CD4-positive, alpha-beta memory T cell (primary cell): ENCODE measurements around the gene WAPL. TPM values are rescaled to one million over a fixed set of nuclear protein-coding genes. Genes with fewer than 3 reads are reported as not detected.
"Not testable (repeated sequence)": the region's sequence is repeated elsewhere in the genome, so short reads cannot be mapped to it uniquely, and the experiment has no call there.

ENCODE experiments used
- CTCF ChIA-PET: fragments of 350-600 bp; sonication (Branson Sonifier 250); formaldehyde crosslinking; loops from one replicate; lab custom pipeline; 2021; ENCODE audit warnings: inconsistent platforms; ENCODE audit not compliant: partially characterized antibody; lab: Charles Lee
- POLR2A ChIA-PET: fragments of 350-600 bp; sonication (Branson Sonifier 250); formaldehyde crosslinking; loops from one replicate; lab custom pipeline; 2021; ENCODE audit not compliant: partially characterized antibody; lab: Charles Lee
- DNase-seq, 5 donors: peaks; one replicate each; pipeline versions ENCODE4 v3.0.0 to v3.0.0-alpha.2; 2020 to 2022; ENCODE audit warnings: mixed read lengths in 1 of 5
- H3K27ac ChIP-seq: one replicate; pipeline ENCODE4 v1.7.0; 2013; ENCODE audit warnings: low read depth, low read length
- H3K27me3 ChIP-seq: 2 replicates; pipeline ENCODE4 v1.7.0; 2013; ENCODE audit warnings: mild to moderate bottlenecking, low read length, moderate library complexity; ENCODE audit not compliant: insufficient read depth
- H3K36me3 ChIP-seq: 2 replicates; pipeline ENCODE4 v1.7.0; 2013; ENCODE audit warnings: mild to moderate bottlenecking, low read length, moderate library complexity; ENCODE audit not compliant: insufficient read depth
- H3K4me1 ChIP-seq: 2 replicates; pipeline ENCODE4 v1.7.0; 2013; ENCODE audit warnings: mild to moderate bottlenecking, low read length, moderate library complexity; ENCODE audit not compliant: insufficient read depth
- H3K4me3 ChIP-seq, 2 donors: one replicate each; pipeline ENCODE4 v1.7.0; 2013; ENCODE audit warnings: low read length in 2 of 2, mild to moderate bottlenecking in 1 of 2
- H3K9me3 ChIP-seq, 2 donors: one replicate each; pipeline ENCODE4 v1.7.0; 2013; ENCODE audit warnings: low read length in 2 of 2, control low read depth in 1 of 2; ENCODE audit not compliant: control insufficient read depth in 1 of 2
- H3K27ac Mint-ChIP-seq, 7 donors: one replicate each; pipeline ENCODE4 v1.8.0; 2020 to 2021; ENCODE audit warnings: mixed read lengths in 7 of 7, mild to moderate bottlenecking in 6 of 7, inconsistent platforms in 3 of 7, moderate library complexity in 3 of 7
- H3K27me3 Mint-ChIP-seq, 2 donors: one replicate each; pipeline ENCODE4 v1.8.0; 2020 to 2021; ENCODE audit warnings: mixed read lengths in 2 of 2
- H3K36me3 Mint-ChIP-seq, 2 donors: one replicate each; pipeline ENCODE4 v1.8.0; 2020 to 2021; ENCODE audit warnings: mixed read lengths in 2 of 2, inconsistent platforms in 1 of 2, mild to moderate bottlenecking in 1 of 2
- H3K4me1 Mint-ChIP-seq, 4 donors: one replicate each; pipeline ENCODE4 v1.8.0; 2020 to 2021; ENCODE audit warnings: mixed read lengths in 4 of 4, mild to moderate bottlenecking in 1 of 4
- H3K4me3 Mint-ChIP-seq, 8 donors: one replicate each; pipeline ENCODE4 v1.8.0; 2020 to 2021; ENCODE audit warnings: mixed read lengths in 8 of 8, mild to moderate bottlenecking in 7 of 8, moderate library complexity in 6 of 8, inconsistent platforms in 3 of 8
- H3K9me3 Mint-ChIP-seq, 8 donors: one replicate each; pipeline ENCODE4 v1.8.0; 2020 to 2021; ENCODE audit warnings: mixed read lengths in 8 of 8, mild to moderate bottlenecking in 5 of 8, inconsistent platforms in 3 of 8, moderate library complexity in 1 of 8
- intact Hi-C: fragments of 100-400 bp; cut with micrococcal nuclease; formaldehyde crosslinking; loops from one replicate; pipeline ENCODE4 v1.15.1; 2023
- polyA plus RNA-seq, 2 donors: library from polyadenylated mRNA; unstranded; fragments of 300-500 nt; fragmentation: Illumina TruSeq; gene quantifications; one replicate each; pipeline ENCODE4 v1.2.3, GENCODE V29; 2021
- total RNA-seq, 2 experiments: library from RNA; stranded (reverse); gene quantifications; one replicate each; pipeline ENCODE4 v1.2.3, GENCODE V29; 2021

WAPL gene, protein sequence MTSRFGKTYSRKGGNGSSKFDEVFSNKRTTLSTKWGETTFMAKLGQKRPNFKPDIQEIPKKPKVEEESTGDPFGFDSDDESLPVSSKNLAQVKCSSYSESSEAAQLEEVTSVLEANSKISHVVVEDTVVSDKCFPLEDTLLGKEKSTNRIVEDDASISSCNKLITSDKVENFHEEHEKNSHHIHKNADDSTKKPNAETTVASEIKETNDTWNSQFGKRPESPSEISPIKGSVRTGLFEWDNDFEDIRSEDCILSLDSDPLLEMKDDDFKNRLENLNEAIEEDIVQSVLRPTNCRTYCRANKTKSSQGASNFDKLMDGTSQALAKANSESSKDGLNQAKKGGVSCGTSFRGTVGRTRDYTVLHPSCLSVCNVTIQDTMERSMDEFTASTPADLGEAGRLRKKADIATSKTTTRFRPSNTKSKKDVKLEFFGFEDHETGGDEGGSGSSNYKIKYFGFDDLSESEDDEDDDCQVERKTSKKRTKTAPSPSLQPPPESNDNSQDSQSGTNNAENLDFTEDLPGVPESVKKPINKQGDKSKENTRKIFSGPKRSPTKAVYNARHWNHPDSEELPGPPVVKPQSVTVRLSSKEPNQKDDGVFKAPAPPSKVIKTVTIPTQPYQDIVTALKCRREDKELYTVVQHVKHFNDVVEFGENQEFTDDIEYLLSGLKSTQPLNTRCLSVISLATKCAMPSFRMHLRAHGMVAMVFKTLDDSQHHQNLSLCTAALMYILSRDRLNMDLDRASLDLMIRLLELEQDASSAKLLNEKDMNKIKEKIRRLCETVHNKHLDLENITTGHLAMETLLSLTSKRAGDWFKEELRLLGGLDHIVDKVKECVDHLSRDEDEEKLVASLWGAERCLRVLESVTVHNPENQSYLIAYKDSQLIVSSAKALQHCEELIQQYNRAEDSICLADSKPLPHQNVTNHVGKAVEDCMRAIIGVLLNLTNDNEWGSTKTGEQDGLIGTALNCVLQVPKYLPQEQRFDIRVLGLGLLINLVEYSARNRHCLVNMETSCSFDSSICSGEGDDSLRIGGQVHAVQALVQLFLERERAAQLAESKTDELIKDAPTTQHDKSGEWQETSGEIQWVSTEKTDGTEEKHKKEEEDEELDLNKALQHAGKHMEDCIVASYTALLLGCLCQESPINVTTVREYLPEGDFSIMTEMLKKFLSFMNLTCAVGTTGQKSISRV (N-terminal part only)
- total RNA-seq (10 to 100 TPM; 54.0 to 55.2 TPM), polyA plus RNA-seq (10 to 100 TPM; 33.3 to 42.9 TPM)

DNA sequence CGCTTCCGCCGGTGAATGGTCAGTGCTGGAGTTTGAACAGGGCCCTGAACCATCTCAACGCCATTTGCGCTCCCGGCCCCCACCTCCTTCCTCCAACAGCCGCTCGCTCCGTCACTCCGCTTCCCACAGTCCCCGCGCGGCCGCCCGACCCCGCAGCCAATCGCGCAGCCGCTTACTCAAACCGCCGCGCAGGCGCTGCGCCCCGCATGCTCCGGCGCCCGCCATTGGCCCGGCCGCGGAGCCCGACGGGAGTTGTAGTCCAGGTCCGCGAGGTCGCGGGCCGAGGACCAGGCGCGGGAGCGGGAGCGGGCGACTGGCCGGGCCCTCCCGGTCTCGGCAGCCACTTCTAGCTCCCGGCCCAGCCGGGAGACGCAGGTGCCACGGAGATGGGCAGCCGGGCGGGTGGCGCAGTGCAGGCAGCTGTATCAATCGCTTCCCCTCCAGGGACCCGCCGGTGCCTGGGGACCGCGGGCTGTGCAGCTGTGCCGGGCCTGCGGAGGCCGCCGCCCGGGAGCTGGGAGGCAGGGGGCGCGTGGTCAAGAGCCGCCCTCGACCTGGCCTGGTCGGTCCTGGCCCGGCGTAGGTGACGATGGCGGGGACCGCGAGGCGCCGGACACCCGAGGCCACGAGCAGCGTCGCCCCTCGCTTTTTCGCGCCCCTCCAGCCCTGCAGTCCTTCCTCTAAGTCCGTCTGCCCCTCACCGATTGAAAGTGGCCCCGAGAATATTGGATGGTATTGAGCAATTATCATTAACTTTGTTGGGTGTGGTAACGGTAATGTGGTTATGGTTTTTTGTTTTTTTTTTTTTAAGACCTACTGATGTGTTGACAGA lies at the start of gene WAPL:
WAPL (minus strand) TSS at position 115 of the 832 bp plus-strand sequence. CDS start 3,723 bp downstream, outside the sequence.
- Mint-ChIP-seq H3K9me3 (no peaks in the 10 kb centered on the region), H3K27me3 (no peaks in the 10 kb centered on the region), H3K36me3 (peaks cover 13 to 21% of the 10 kb centered on the region in 2 donors), H3K27ac (peak within 1 kb of the TSS; percentile 79 to 97 (median 96)), H3K4me1 (peaks cover 41 to 72% (median 57%) of the 10 kb centered on the region in 4 donors), H3K4me3 (peak within 1 kb of the TSS; percentile 95 to 99 (median 98))
- peak within 1 kb of the TSS; percentile 33 to 90 for H3K4me3 ChIP-seq
- H3K36me3 ChIP-seq = peaks cover 7% of the 10 kb centered on the region
- no peaks in the 10 kb centered on the region for H3K9me3 ChIP-seq
- ChIA-PET POLR2A (interaction anchor here (0.6 to 3.8 kb wide), 7 partner anchors 8 to 121 kb away, joined by 3 to 26 read pairs (median 4); no protein-coding TSS in a partner anchor), CTCF (interaction anchor here (0.9 to 2.5 kb wide), 4 partner anchors 11 to 123 kb away, joined by 4 to 8 read pairs (median 4); no protein-coding TSS in a partner anchor)
- intact Hi-C loops = loop anchor here (1.0 to 5.0 kb wide), 5 partner anchors 14 to 190 kb away; no protein-coding TSS in a partner anchor
- peak; percentile 93 to 97 (median 94) for DNase-seq
- H3K27me3 ChIP-seq = no peaks in the 10 kb centered on the region
- H3K4me1 ChIP-seq = peaks cover 60% of the 10 kb centered on the region
- peak within 1 kb of the TSS; percentile 86 for H3K27ac ChIP-seq

DNA sequence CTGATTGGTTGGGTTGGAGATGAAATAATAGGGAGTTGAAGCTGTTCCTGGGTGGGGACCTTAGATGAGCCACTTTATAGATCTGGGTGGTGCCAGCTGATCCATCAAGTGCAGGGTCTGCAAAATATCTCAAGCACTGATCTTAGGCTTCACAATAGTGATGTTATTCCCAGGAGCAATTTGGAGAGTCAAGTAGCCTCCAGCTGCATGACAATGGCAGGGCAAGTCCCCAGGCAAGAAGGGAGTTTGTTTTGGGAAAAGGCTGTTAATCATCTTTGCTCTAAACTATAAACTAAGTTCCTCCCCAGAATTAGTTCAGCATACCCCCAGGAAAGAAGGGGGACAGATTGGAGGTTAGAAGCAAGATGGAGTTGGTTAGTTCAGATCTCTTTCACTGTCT lies 47.7 kb upstream of the WAPL start:
- Mint-ChIP-seq H3K36me3 (no peaks in the 10 kb centered on the region), H3K4me3 (no peak overlapping the region), H3K9me3 (peaks cover 0 to 7% (median 1%) of the 10 kb centered on the region in 8 donors), H3K27me3 (no peaks in the 10 kb centered on the region), H3K27ac (no peak overlapping the region), H3K4me1 (no peaks in the 10 kb centered on the region)
- POLR2A ChIA-PET = no interaction called here
- no peaks in the 10 kb centered on the region for H3K9me3 ChIP-seq
- no peaks in the 10 kb centered on the region for H3K36me3 ChIP-seq
- no peaks in the 10 kb centered on the region for H3K27me3 ChIP-seq
- H3K27ac ChIP-seq = no peak overlapping the region
- H3K4me3 ChIP-seq = no peak overlapping the region
- intact Hi-C loops = no loop called here
- no peak for DNase-seq
- CTCF ChIA-PET = interaction anchor here (1.0 kb wide), 1 partner anchor 169 kb away, joined by 5 read pairs; no protein-coding TSS in a partner anchor
- H3K4me1 ChIP-seq = no peaks in the 10 kb centered on the region

DNA sequence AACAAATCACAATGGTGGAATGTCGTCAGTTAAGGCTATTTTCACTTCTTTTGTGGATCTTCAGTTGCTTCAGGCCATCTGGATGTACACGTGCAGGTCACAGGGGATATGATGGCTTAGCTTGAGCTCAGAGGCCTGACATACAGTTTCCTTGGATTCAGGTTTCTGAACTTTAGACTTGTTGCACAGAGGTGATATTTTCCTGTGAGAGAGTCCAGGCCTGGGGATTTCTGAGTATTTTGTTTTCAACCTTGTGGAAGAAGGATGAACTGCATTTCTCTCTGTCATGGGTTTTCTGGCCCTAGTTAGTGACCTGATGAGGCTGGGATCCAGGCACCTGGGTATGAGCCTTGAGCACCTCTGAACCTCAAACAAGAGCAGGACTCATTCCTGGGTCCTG lies 44.9 kb upstream of the WAPL start:
- intact Hi-C loops, H3K4me3 Mint-ChIP-seq, H3K4me3 ChIP-seq, H3K9me3 ChIP-seq, H3K4me1 ChIP-seq, H3K27ac Mint-ChIP-seq, H3K36me3 ChIP-seq, H3K27me3 ChIP-seq, H3K27ac ChIP-seq, H3K4me1 Mint-ChIP-seq, H3K9me3 Mint-ChIP-seq, H3K36me3 Mint-ChIP-seq, CTCF ChIA-PET, POLR2A ChIA-PET, DNase-seq, H3K27me3 Mint-ChIP-seq: not testable (repeated sequence)

DNA sequence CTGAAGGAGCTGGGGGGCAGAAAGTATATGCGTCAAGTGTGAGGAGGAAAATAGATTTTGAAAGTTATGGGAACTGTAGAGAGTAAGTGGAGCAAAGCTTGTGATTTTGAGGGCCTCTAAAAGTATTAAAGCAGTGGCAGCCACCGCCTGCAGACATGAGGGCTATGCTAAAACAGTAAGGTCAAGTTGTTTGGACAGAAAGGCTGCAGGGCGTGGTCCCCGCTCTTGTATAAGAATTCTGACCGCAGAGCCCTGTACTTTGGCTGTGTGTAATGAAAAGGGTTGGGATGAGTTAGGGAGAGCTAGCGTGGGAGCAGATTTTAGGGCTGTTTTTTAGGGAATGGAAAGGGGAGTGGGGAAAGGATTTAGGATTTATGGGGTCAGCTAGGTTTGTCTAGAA lies 41.7 kb upstream of the WAPL start:
- H3K4me3 ChIP-seq, H3K27me3 Mint-ChIP-seq, H3K36me3 ChIP-seq, H3K27me3 ChIP-seq, H3K9me3 Mint-ChIP-seq, H3K36me3 Mint-ChIP-seq, H3K27ac Mint-ChIP-seq, H3K27ac ChIP-seq, H3K4me3 Mint-ChIP-seq, H3K9me3 ChIP-seq, intact Hi-C loops, CTCF ChIA-PET, POLR2A ChIA-PET, H3K4me1 ChIP-seq, H3K4me1 Mint-ChIP-seq, DNase-seq: not testable (repeated sequence)

DNA sequence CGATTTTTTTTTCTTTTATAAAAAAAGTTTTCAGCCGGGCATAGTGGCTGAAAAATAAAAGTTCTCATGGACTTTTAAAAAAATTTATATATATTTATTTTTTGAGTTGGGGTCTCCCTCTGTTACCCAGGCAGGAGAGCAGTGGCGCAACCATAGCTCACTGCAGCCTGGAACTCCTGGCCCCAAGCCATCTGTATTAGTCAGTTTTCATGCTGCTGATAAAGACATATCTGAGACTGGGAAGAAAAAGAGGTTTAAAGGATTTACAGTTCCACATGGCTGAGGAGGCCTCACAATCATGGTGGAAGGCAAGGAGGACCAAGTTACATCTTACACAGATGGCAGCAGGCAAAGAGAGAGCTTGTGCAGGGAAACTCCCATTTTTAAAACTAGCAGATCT lies 37.1 kb upstream of the WAPL start:
- H3K4me1 Mint-ChIP-seq, H3K9me3 Mint-ChIP-seq, H3K36me3 Mint-ChIP-seq, POLR2A ChIA-PET, H3K4me1 ChIP-seq, intact Hi-C loops, H3K27me3 Mint-ChIP-seq, H3K36me3 ChIP-seq, H3K9me3 ChIP-seq, H3K27me3 ChIP-seq, H3K4me3 Mint-ChIP-seq, H3K4me3 ChIP-seq, H3K27ac ChIP-seq, DNase-seq: not testable (repeated sequence)
- peak overlapping the region in 1 of 7 donors; percentile 38 for H3K27ac Mint-ChIP-seq
- CTCF ChIA-PET = interaction anchor here (0.9 kb wide), 1 partner anchor 24 kb away, joined by 3 read pairs; no protein-coding TSS in a partner anchor

DNA sequence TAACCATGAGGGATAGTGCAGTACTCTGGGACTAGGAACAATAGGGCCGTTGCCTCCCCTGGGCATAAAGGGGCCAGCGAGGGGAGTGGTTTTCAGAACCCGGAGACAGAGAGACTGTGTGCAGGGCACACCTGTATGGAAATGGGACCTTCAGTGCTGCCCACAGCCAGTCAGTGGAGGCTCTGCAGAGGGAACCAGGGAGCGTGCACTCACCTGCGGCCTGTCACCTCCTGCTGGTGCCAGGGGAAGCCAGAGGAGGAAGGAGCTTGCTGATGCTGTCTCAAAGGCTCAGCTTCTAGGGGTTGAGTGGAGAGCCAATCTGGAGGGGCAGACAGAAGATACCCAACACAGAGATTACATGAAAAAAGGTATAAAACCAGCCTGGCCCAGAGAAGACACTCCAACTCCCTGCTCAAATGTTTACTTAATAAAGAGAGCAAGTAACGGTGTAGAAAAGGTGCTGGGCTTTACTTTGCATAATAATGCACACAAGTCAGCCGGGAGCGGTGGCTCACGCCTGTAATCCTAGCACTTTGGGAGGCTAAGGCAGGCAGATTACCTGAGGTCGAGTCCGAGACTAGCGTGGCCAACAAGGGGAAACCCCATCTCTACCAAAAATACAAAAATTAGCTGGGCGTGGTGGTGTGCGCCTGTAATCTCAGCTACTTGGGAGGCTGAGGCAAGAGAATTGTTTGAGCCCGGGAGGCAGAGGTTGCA lies 35.5 kb upstream of the WAPL start:
- no peaks in the 10 kb centered on the region for H3K9me3 ChIP-seq
- DNase-seq = no peak
- H3K27me3 ChIP-seq = no peaks in the 10 kb centered on the region
- POLR2A ChIA-PET = no interaction called here
- no peaks in the 10 kb centered on the region for H3K9me3 Mint-ChIP-seq
- peaks cover 0 to 3% of the 10 kb centered on the region in 2 donors for H3K27me3 Mint-ChIP-seq
- H3K27ac Mint-ChIP-seq = peak overlapping the region in 1 of 7 donors; percentile 18
- H3K36me3 ChIP-seq = no peaks in the 10 kb centered on the region
- intact Hi-C loops = no loop called here
- H3K4me1 Mint-ChIP-seq = no peaks in the 10 kb centered on the region
- no peak overlapping the region for H3K27ac ChIP-seq
- CTCF ChIA-PET = no interaction called here
- no peak overlapping the region for H3K4me3 ChIP-seq
- no peak overlapping the region for H3K4me3 Mint-ChIP-seq
- H3K36me3 Mint-ChIP-seq = peaks cover 0 to 3% of the 10 kb centered on the region in 2 donors
- H3K4me1 ChIP-seq = no peaks in the 10 kb centered on the region
